ENCODE measurements around the gene ERC1.

DNA sequence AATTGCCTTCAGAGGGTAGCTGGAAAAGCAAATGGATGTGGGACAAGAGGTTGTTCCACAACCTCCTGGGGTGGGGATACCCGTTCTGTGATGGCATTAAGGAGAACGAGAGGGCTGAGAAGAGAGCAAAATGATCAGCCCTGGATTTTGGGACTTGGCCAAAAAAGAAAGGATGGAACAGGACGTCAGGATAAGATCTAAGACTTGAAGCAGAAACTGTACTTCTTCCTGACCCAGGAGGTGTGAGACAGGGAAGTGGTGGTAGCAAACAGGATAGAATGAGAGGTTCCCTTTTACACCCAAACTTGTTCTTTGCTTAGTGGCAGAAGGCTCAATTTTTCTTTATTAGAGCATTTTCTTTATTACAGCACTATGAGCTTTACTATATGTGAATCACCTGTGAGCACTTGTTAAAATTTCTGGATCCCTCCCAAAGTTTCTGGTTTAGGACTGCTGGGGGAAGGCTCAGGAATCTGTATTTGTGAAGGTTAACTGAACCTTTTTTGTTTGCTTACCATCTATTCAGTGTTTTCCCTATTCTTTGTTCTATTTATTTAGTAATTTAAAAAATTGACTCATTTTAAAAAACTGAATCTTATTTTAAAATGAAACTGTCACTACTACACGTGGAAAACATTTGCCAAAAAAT, 59.2 kb downstream of the ERC1 start:
- TF ChIP-seq POLR2A (IDR thresholded peaks at IDR 0.05; ENCODE audit: extremely low read depth, insufficient read length): no peak
- TF ChIP-seq, protein P1, sequence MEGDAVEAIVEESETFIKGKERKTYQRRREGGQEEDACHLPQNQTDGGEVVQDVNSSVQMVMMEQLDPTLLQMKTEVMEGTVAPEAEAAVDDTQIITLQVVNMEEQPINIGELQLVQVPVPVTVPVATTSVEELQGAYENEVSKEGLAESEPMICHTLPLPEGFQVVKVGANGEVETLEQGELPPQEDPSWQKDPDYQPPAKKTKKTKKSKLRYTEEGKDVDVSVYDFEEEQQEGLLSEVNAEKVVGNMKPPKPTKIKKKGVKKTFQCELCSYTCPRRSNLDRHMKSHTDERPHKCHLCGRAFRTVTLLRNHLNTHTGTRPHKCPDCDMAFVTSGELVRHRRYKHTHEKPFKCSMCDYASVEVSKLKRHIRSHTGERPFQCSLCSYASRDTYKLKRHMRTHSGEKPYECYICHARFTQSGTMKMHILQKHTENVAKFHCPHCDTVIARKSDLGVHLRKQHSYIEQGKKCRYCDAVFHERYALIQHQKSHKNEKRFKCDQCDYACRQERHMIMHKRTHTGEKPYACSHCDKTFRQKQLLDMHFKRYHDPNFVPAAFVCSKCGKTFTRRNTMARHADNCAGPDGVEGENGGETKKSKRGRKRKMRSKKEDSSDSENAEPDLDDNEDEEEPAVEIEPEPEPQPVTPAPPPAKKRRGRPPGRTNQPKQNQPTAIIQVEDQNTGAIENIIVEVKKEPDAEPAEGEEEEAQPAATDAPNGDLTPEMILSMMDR (IDR thresholded peaks at IDR 0.05; ENCODE audit: low read depth, low read length): no peak

All from NB4 (cell line).